Measurements from ENCODE around the gene MIXL1.

DNA sequence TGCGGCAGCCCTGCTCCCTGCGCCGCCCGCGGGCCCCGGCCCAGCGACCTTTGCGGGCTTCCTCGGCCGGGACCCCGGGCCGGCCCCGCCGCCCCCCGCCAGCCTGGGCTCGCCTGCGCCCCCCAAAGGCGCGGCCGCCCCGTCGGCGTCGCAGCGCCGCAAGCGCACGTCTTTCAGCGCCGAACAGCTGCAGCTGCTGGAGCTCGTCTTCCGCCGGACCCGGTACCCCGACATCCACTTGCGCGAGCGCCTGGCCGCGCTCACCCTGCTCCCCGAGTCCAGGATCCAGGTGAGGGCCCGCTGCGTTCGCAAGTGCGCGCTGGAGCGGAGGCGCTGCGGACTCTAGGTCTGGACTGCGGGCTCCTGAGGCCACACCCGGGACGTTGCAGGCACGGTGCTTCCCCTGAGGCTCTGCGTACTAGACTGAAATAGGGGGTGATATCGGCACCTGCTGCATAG lies 351 bp downstream of the MIXL1 start:
- TF ChIP-seq, protein P1, sequence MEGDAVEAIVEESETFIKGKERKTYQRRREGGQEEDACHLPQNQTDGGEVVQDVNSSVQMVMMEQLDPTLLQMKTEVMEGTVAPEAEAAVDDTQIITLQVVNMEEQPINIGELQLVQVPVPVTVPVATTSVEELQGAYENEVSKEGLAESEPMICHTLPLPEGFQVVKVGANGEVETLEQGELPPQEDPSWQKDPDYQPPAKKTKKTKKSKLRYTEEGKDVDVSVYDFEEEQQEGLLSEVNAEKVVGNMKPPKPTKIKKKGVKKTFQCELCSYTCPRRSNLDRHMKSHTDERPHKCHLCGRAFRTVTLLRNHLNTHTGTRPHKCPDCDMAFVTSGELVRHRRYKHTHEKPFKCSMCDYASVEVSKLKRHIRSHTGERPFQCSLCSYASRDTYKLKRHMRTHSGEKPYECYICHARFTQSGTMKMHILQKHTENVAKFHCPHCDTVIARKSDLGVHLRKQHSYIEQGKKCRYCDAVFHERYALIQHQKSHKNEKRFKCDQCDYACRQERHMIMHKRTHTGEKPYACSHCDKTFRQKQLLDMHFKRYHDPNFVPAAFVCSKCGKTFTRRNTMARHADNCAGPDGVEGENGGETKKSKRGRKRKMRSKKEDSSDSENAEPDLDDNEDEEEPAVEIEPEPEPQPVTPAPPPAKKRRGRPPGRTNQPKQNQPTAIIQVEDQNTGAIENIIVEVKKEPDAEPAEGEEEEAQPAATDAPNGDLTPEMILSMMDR (IDR thresholded peaks at IDR 0.05; ENCODE audit: low read length), result peak; percentile 29; the same call in 1 of the 2 replicates
- TF ChIP-seq EZH2 (IDR thresholded peaks at IDR 0.05; ENCODE audit: borderline replicate concordance, low read length), result no peak
